PFSK-1 (cell line): ENCODE measurements around the gene KCNMA1.

Experiments
- POLR2AphosphoS5 ChIP-seq: IDR thresholded peaks from 2 replicates; pipeline ENCODE4 v1.6.1; 2012; ENCODE audit warnings: low read depth, mild to moderate bottlenecking, control low read depth, low read length, moderate library complexity
- SIN3A ChIP-seq: IDR thresholded peaks from 2 replicates; pipeline ENCODE4 v1.6.1; 2012; ENCODE audit warnings: mild to moderate bottlenecking, low read length, moderate library complexity, borderline replicate concordance; ENCODE audit not compliant: insufficient read depth
- TAF1 ChIP-seq: IDR thresholded peaks from 2 replicates; pipeline ENCODE4 v1.6.1; 2012; ENCODE audit warnings: low read length, control low read depth, borderline replicate concordance; ENCODE audit not compliant: insufficient read depth
- TF ChIP-seq, protein P1 (sequence below), 2 experiments: IDR thresholded peaks; 2 replicates each; pipeline versions ENCODE4 v1.6.1 to v1.8.0; 2011 to 2012; ENCODE audit warnings: low read depth in 2 of 2, low read length in 2 of 2, control low read depth in 1 of 2, inconsistent platforms in 1 of 2, mild to moderate bottlenecking in 1 of 2, moderate library complexity in 1 of 2; ENCODE audit not compliant: insufficient read depth in 1 of 2

DNA sequence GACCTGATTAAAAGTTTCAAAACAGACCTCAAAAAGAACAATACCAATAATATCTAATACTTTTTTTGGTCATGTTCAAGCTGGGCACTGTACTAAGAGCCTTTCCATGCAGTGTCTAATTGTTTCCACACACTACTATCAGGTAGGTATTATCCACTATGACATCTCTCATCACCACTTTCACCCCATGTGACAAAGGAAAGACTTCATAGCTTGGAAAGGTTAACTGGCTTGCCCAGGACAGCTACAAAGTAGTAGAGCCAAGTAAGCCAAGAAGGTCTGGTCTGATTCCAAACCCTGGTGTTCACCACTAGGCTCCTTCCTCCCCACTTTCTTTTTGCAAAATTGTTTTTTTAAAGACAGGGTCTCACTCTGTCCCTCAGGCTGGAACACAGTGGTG, 400.5 kb downstream of the KCNMA1 start:
- no peak for TF ChIP-seq POLR2AphosphoS5
- TF ChIP-seq SIN3A = no peak
- TF ChIP-seq TAF1 = no peak
- TF ChIP-seq, protein P1, sequence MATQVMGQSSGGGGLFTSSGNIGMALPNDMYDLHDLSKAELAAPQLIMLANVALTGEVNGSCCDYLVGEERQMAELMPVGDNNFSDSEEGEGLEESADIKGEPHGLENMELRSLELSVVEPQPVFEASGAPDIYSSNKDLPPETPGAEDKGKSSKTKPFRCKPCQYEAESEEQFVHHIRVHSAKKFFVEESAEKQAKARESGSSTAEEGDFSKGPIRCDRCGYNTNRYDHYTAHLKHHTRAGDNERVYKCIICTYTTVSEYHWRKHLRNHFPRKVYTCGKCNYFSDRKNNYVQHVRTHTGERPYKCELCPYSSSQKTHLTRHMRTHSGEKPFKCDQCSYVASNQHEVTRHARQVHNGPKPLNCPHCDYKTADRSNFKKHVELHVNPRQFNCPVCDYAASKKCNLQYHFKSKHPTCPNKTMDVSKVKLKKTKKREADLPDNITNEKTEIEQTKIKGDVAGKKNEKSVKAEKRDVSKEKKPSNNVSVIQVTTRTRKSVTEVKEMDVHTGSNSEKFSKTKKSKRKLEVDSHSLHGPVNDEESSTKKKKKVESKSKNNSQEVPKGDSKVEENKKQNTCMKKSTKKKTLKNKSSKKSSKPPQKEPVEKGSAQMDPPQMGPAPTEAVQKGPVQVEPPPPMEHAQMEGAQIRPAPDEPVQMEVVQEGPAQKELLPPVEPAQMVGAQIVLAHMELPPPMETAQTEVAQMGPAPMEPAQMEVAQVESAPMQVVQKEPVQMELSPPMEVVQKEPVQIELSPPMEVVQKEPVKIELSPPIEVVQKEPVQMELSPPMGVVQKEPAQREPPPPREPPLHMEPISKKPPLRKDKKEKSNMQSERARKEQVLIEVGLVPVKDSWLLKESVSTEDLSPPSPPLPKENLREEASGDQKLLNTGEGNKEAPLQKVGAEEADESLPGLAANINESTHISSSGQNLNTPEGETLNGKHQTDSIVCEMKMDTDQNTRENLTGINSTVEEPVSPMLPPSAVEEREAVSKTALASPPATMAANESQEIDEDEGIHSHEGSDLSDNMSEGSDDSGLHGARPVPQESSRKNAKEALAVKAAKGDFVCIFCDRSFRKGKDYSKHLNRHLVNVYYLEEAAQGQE (IDR thresholded peaks at IDR 0.05; ENCODE audit: insufficient read depth in 1 of 2, low read depth in 2 of 2, low read length in 2 of 2) = no peak
